PC-9 (cell line): Measurements from ENCODE around the gene FRG2. TPM values are rescaled to one million over a fixed set of nuclear protein-coding genes. Genes with fewer than 3 reads are reported as not detected.
"Not testable (repeated sequence)": the region's sequence is repeated elsewhere in the genome, so short reads cannot be mapped to it uniquely, and the experiment has no call there.

Experiments used
- BruUV-seq: library from RNA; stranded (reverse); fragments of 400-500 nt; replicated peaks from 2 replicates; lab custom pipeline; 2021; lab: Mats Ljungman, UMichigan
- CTCF ChIA-PET: fragments of 300-600 bp; sonication (Branson Sonifier 250); formaldehyde crosslinking; loops from one replicate; lab custom pipeline; 2022; ENCODE audit warnings: antibody characterized with exemption; lab: Charles Lee
- POLR2A ChIA-PET: fragments of 300-600 bp; sonication (Branson Sonifier 250); formaldehyde crosslinking; loops from one replicate; lab custom pipeline; 2022; ENCODE audit warnings: antibody characterized with exemption; ENCODE audit not compliant: unreplicated experiment; lab: Charles Lee
- DNase-seq, 2 experiments: peaks; one replicate each; pipeline versions ENCODE4 v3.0.0 to v3.0.0-alpha.2; 2015 to 2022; ENCODE audit warnings: mixed read lengths in 1 of 2
- H2AFZ ChIP-seq: fragments of 200-600 bp; sonication (generic); 2 replicates; pipeline ENCODE4 v1.8.1; 2017; ENCODE audit warnings: antibody characterized with exemption
- H3F3A ChIP-seq: fragments of 200-600 bp; sonication (generic); 2 replicates; pipeline ENCODE4 v1.8.1; 2017; ENCODE audit warnings: antibody characterized with exemption, mild to moderate bottlenecking, low read depth; ENCODE audit not compliant: insufficient read depth
- H3K27ac ChIP-seq: fragments of 200-600 bp; sonication (generic); 2 replicates; pipeline ENCODE4 v1.6.1; 2016; ENCODE audit warnings: mixed run types
- H3K27me3 ChIP-seq: fragments of 200-600 bp; sonication (generic); 2 replicates; pipeline ENCODE4 v1.6.1; 2016; ENCODE audit warnings: low read depth, mixed run types; ENCODE audit not compliant: insufficient read depth
- H3K36me3 ChIP-seq: fragments of 200-600 bp; sonication (generic); 2 replicates; pipeline ENCODE4 v1.6.1; 2016; ENCODE audit warnings: low read depth, mixed run types
- H3K4me1 ChIP-seq: fragments of 200-600 bp; sonication (generic); replicated peaks from 2 replicates; pipeline ENCODE4 v1.6.1; 2016; ENCODE audit warnings: mixed run types; ENCODE audit not compliant: insufficient read depth
- H3K4me2 ChIP-seq: fragments of 200-600 bp; sonication (generic); 2 replicates; pipeline ENCODE4 v1.6.1; 2017; ENCODE audit warnings: mixed run types
- H3K4me3 ChIP-seq: fragments of 200-600 bp; sonication (generic); 2 replicates; pipeline ENCODE4 v1.6.1; 2016; ENCODE audit warnings: mixed run types
- H3K79me2 ChIP-seq: fragments of 200-600 bp; sonication (generic); 2 replicates; pipeline ENCODE4 v1.6.1; 2017; ENCODE audit warnings: low read depth, mixed run types
- H3K9me2 ChIP-seq: fragments of 200-600 bp; sonication (generic); 2 replicates; pipeline ENCODE4 v1.8.1; 2017; ENCODE audit warnings: mild to moderate bottlenecking; ENCODE audit not compliant: insufficient read depth
- H3K9me3 ChIP-seq: fragments of 200-600 bp; sonication (generic); 2 replicates; pipeline ENCODE4 v1.8.1; 2016; ENCODE audit warnings: low read depth; ENCODE audit not compliant: insufficient read depth
- H4K20me1 ChIP-seq: fragments of 200-600 bp; sonication (generic); 2 replicates; pipeline ENCODE4 v1.8.1; 2017; ENCODE audit not compliant: insufficient read depth
- CTCF ChIP-seq: fragments of 200-600 bp; sonication (generic); conservative IDR thresholded peaks from 2 replicates; pipeline ENCODE4 v1.6.1; 2017; ENCODE audit warnings: mixed run types, antibody characterized with exemption, mild to moderate bottlenecking, moderate library complexity
- EZH2 ChIP-seq: fragments of 200-600 bp; sonication (generic); IDR thresholded peaks from 2 replicates; pipeline ENCODE4 v1.8.0; 2017; ENCODE audit warnings: antibody characterized with exemption, low read depth
- intact Hi-C: fragments of 100-400 bp; cut with micrococcal nuclease; formaldehyde crosslinking; loops from one replicate; pipeline ENCODE4 v1.10.0; 2022; ENCODE audit not compliant: unreplicated experiment
- total RNA-seq: library from RNA; stranded (reverse); gene quantifications from 2 replicates; pipeline ENCODE4 v1.2.3, GENCODE V29; 2021

FRG2 gene
- total RNA-seq, 1 experiment from 2014 or later, result not detected

GRCh38 chr4:189981970-189982369 lies 45.1 kb downstream of the FRG2 start:
- no peaks in the 10 kb centered on the region for H4K20me1 ChIP-seq
- no peak overlapping the region for H2AFZ ChIP-seq
- H3K9me2 ChIP-seq, result no peaks in the 10 kb centered on the region
- no peaks in the 10 kb centered on the region for H3F3A ChIP-seq
- H3K9me3 ChIP-seq, result no peaks in the 10 kb centered on the region
- no peak overlapping the region for H3K4me2 ChIP-seq
- H3K4me3 ChIP-seq, result no peak overlapping the region
- BruUV-seq, result no TSS peak
- no peaks in the 10 kb centered on the region for H3K36me3 ChIP-seq
- intact Hi-C loops, result no loop called here
- no peak overlapping the region for H3K27ac ChIP-seq
- TF ChIP-seq CTCF, result no peak
- no peak for TF ChIP-seq EZH2
- no peaks in the 10 kb centered on the region for H3K27me3 ChIP-seq
- ChIA-PET POLR2A (no interaction called here), CTCF (no interaction called here)
- DNase-seq, result no peak
- no peaks in the 10 kb centered on the region for H3K79me2 ChIP-seq
- no peaks in the 10 kb centered on the region for H3K4me1 ChIP-seq

GRCh38 chr4:189980292-189980691 lies 46.8 kb downstream of the FRG2 start:
- H3K4me3 ChIP-seq, BruUV-seq, intact Hi-C loops, POLR2A ChIA-PET, CTCF ChIA-PET, H3K4me2 ChIP-seq, H3K9me3 ChIP-seq, H3K36me3 ChIP-seq, H3K27ac ChIP-seq, DNase-seq, H3K27me3 ChIP-seq, H3K79me2 ChIP-seq, H3K4me1 ChIP-seq, H4K20me1 ChIP-seq, H3F3A ChIP-seq, H3K9me2 ChIP-seq, H2AFZ ChIP-seq: not testable (repeated sequence)

GRCh38 chr4:189979196-189980047 lies 47.6 kb downstream of the FRG2 start:
- H3K4me3 ChIP-seq, result no peak overlapping the region
- no peaks in the 10 kb centered on the region for H3K36me3 ChIP-seq
- no TSS peak for BruUV-seq
- H3K27me3 ChIP-seq, result no peaks in the 10 kb centered on the region
- DNase-seq, result no peak
- H3K9me3 ChIP-seq, result no peaks in the 10 kb centered on the region
- no peaks in the 10 kb centered on the region for H3K4me1 ChIP-seq
- H3K9me2 ChIP-seq, result no peaks in the 10 kb centered on the region
- no peaks in the 10 kb centered on the region for H4K20me1 ChIP-seq
- H3K27ac ChIP-seq, result no peak overlapping the region
- CTCF ChIA-PET, result no interaction called here
- no peaks in the 10 kb centered on the region for H3F3A ChIP-seq
- intact Hi-C loops, result no loop called here
- POLR2A ChIA-PET, result no interaction called here
- H3K79me2 ChIP-seq, result no peaks in the 10 kb centered on the region
- no peak overlapping the region for H2AFZ ChIP-seq
- no peak overlapping the region for H3K4me2 ChIP-seq
- TF ChIP-seq CTCF (no peak), EZH2 (no peak)

Other genes starting within 250 kb of the FRG2 start
- 32.5 and 34.2 TPM in 2 replicates for gene FRG1, start 86.4 kb downstream of the FRG2 start, total RNA-seq
- not detected in 2 replicates for gene DBET, start 37.2 kb upstream of the FRG2 start, total RNA-seq
- gene DUX4, start 146.5 kb upstream of the FRG2 start, total RNA-seq, result not detected in 2 replicates